ENCODE data around the gene DICER1.

The DICER1 gene

GRCh38 chr14:95125915-95126314 is 31.4 kb downstream of the DICER1 start:
- DNase-seq (ENCODE audit: low read depth in 2 of 2): no peak

- DNase-seq (ENCODE audit: low read depth in 2 of 2): no peak
Observed at GRCh38 chr14:95125221-95125620, 32.1 kb downstream of the DICER1 start.

GRCh38 chr14:95123891-95124579 is 33.3 kb downstream of the DICER1 start:
- DNase-seq (ENCODE audit: low read depth in 2 of 2): no peak

GRCh38 chr14:95122621-95122945 is 34.7 kb downstream of the DICER1 start:
- DNase-seq (ENCODE audit: low read depth in 2 of 2): no peak

GRCh38 chr14:95121911-95122620 is 35.3 kb downstream of the DICER1 start:
- DNase-seq (ENCODE audit: low read depth in 2 of 2): no peak

- no peak for DNase-seq (ENCODE audit: low read depth in 2 of 2)
Observed at GRCh38 chr14:95119336-95119735, 38.0 kb downstream of the DICER1 start.

GRCh38 chr14:95117937-95118721 is 39.2 kb downstream of the DICER1 start:
- DNase-seq (ENCODE audit: low read depth in 2 of 2): no peak

- DNase-seq (ENCODE audit: low read depth in 2 of 2): no peak
Observed at GRCh38 chr14:95113476-95113875, 43.9 kb downstream of the DICER1 start.

GRCh38 chr14:95111507-95112164 is 45.7 kb downstream of the DICER1 start:
- DNase-seq (ENCODE audit: low read depth in 2 of 2): no peak

- DNase-seq (ENCODE audit: low read depth in 2 of 2): no peak
Observed at GRCh38 chr14:95110178-95110577, 47.2 kb downstream of the DICER1 start.

GRCh38 chr14:95107711-95108110 is 49.6 kb downstream of the DICER1 start:
- DNase-seq (ENCODE audit: low read depth in 2 of 2): no peak

GRCh38 chr14:95106971-95107370 is 50.4 kb downstream of the DICER1 start:
- DNase-seq (ENCODE audit: low read depth in 2 of 2): no peak

GRCh38 chr14:95104911-95105310 is 52.4 kb downstream of the DICER1 start:
- no peak for DNase-seq (ENCODE audit: low read depth in 2 of 2)

GRCh38 chr14:95102680-95103044 is 54.7 kb downstream of the DICER1 start:
- no peak for DNase-seq (ENCODE audit: low read depth in 2 of 2)

GRCh38 chr14:95101736-95102679 is 55.3 kb downstream of the DICER1 start:
- DNase-seq (ENCODE audit: low read depth in 2 of 2): no peak

- no peak for DNase-seq (ENCODE audit: low read depth in 2 of 2)
Observed at GRCh38 chr14:95098984-95099599, 58.2 kb downstream of the DICER1 start.

- DNase-seq (ENCODE audit: low read depth in 2 of 2): no peak
Observed at GRCh38 chr14:95097385-95097784, 59.9 kb downstream of the DICER1 start.

- no peak for DNase-seq (ENCODE audit: low read depth in 2 of 2)
Observed at GRCh38 chr14:95096476-95096875, 60.9 kb downstream of the DICER1 start.

GRCh38 chr14:95095996-95096395 is 61.3 kb downstream of the DICER1 start:
- no peak for DNase-seq (ENCODE audit: low read depth in 2 of 2)

GRCh38 chr14:95092723-95093122 is 64.6 kb downstream of the DICER1 start:
- DNase-seq (ENCODE audit: low read depth in 2 of 2): no peak

GRCh38 chr14:95091581-95091980 is 65.7 kb downstream of the DICER1 start:
- DNase-seq (ENCODE audit: low read depth in 2 of 2): no peak

All from stimulated activated CD4-positive, alpha-beta T cell treated with anti-CD3 and anti-CD28 coated beads, Interleukin-1b, Interleukin-23, amount 100 ng/mL, for 1 hour (primary cell).